ENCODE data around the gene IGF1R.

DNA sequence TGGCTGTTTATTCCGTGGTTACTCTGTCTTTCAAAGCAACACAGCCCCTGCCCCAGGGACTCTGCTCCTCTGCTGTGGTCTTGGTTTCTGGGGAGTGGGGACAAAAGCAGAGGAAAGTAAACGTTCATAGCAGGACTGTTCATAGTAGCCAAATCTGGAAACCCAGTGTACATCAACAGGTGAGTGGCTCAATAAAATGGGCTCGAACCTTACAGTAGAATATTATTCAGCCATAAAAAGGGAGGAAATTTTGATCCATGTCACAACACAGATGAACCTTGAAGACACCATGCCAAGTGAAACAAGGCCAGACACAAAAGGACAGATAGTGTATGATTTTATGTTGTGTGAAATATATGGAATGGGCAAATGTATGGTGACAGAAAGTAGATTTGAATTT is 269.1 kb downstream of the IGF1R start:
- no peak for TF ChIP-seq CTCF (conservative IDR thresholded peaks at IDR 0.05 in 1 of 2, IDR thresholded peaks at IDR 0.05 in 1 of 2; ENCODE audit: extremely low read depth in 1 of 2, insufficient read depth in 1 of 2, low read depth in 1 of 2, low read length in 2 of 2)
- TF ChIP-seq EZH2 (IDR thresholded peaks at IDR 0.05; ENCODE audit: borderline replicate concordance, low read length): no peak

All from mammary epithelial cell (primary cell).